Bronchial epithelial cell (primary cell): Measurements from ENCODE around the gene SPATS2L. TPM values are rescaled to one million over a fixed set of nuclear protein-coding genes. Genes with fewer than 3 reads are reported as not detected.
A peak's percentile ranks its signal among the peaks of the same experiment; 100 is the strongest.

Experiments used
- DNase-seq: peaks from one replicate; pipeline ENCODE4 v3.0.0-alpha.2; 2010; ENCODE audit warnings: low read depth
- FAIRE-seq: peaks from 2 replicates; lab custom pipeline; 2011; peaks lifted over from hg19 to GRCh38; lab: Jason Lieb, UNC
- H3K27me3 ChIP-seq: 2 replicates; pipeline ENCODE4 v1.5.1; 2011; ENCODE audit warnings: low read length; ENCODE audit not compliant: control insufficient read depth, insufficient read depth
- H3K36me3 ChIP-seq: 2 replicates; pipeline ENCODE4 v1.5.1; 2011; ENCODE audit warnings: low read length; ENCODE audit not compliant: control insufficient read depth, insufficient read depth
- H3K4me3 ChIP-seq: 2 replicates; pipeline ENCODE4 v1.5.1; 2011; ENCODE audit warnings: mild to moderate bottlenecking, low read depth, low read length, control low read depth
- CTCF ChIP-seq: IDR thresholded peaks from 2 replicates; pipeline ENCODE4 v1.5.1; 2011; ENCODE audit warnings: mild to moderate bottlenecking, moderate library complexity, low read length, control low read depth, inconsistent platforms; ENCODE audit not compliant: insufficient read depth, severe bottlenecking
- total RNA-seq: library from RNA; depleted of rRNA; stranded (reverse); fragments of >200 nt; gene quantifications from 2 replicates; pipeline ENCODE4 v1.2.1, GENCODE V29; 2014

Gene SPATS2L
- total RNA-seq, 1 donor from 2014 or later, result 37.6 TPM

- no peak for FAIRE-seq
- Histone ChIP-seq H3K36me3 (no peaks in the 10 kb centered on the region), H3K27me3 (no peaks in the 10 kb centered on the region), H3K4me3 (no peak overlapping the region)
- TF ChIP-seq CTCF, result no peak
- DNase-seq, result no peak
Measured at GRCh38 chr2:200272320-200272719, 34.2 kb upstream of the SPATS2L start.

DNA sequence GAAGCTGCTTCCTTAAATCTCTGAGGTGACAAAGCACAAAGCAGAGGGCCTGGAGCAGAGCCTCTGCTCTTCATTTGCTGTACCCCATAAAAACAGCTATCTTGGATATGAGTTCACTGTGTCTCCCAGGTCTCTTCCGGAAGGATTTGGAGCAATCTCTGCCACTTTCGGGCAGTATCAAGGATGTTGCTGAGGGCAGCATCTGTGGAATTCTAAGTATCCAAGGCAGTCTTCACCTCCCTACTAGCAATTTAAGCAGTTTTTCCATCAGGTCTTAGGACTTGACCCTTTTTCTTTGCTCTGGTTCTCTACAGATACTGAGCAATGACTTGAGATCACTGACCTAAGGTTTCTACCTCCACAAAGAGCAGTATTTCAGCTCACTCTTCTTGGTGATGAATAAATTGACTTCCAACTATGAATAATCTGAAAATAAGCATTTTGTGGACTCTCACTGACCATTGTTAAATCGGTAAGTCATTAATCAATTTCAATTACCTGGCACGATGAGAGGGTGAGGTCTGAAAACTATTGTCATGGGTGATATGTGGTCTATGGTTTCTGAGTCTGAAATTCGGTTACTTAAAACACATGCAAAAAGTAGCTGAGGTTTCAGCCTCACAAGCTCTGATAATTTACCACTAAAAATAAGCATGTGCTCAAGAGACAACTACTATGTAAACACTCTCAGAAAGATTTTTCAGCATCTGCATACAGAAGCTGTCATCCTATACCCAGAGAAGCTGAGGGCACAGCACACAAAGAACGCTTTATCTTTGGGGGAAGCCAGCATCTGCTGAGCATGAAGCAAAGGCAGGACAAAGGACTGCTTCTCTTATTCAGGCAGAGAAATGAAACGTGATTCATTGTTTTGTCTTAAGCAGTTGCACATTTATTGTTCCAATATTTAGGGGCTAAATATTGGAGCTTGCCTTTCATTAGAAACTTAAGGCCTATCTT lies 32.1 kb upstream of the SPATS2L start:
- no peak for TF ChIP-seq CTCF
- H3K4me3 ChIP-seq, result no peak overlapping the region
- H3K27me3 ChIP-seq, result no peaks in the 10 kb centered on the region
- DNase-seq (no peak), FAIRE-seq (no peak)
- no peaks in the 10 kb centered on the region for H3K36me3 ChIP-seq

DNA sequence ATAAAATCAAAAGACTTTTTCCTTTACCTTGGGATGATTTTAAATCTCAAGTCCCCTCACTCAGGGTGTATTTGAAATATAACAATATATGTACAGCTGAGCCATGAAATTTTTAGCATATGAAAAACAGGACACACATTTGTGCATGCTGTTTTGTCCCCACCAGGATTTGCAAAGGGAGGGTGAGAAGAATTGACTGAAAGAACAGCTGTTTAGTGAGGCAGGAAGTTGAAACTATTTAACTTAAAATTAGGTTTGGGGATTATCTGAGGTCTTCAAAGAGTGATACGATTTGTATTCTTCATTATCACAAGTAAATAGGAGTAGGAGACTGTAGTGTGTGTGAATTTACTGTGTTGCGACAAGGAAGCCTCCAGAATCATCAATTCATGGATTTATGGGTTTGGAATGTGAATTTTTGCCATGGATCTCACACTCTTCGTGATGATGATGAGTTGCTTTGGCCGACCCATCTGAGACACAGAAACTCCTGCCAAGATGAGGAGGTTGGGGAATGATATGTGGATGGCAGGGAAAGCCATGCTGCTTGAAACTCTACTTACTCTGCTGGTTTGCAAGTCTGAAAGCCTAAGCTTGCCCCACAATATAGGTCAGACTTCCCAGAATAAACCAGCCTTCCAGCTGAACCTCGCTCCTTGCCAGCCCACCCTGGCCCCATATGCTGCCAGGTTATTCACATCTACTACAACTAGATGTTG lies 31.0 kb upstream of the SPATS2L start:
- H3K4me3 ChIP-seq, result no peak overlapping the region
- no peak for FAIRE-seq
- H3K27me3 ChIP-seq, result no peaks in the 10 kb centered on the region
- no peaks in the 10 kb centered on the region for H3K36me3 ChIP-seq
- no peak for TF ChIP-seq CTCF
- no peak for DNase-seq

GRCh38 chr2:200276472-200276871 lies 30.0 kb upstream of the SPATS2L start:
- Histone ChIP-seq H3K27me3 (no peaks in the 10 kb centered on the region), H3K36me3 (no peaks in the 10 kb centered on the region), H3K4me3 (no peak overlapping the region)
- no peak for TF ChIP-seq CTCF
- DNase-seq (no peak), FAIRE-seq (no peak)

GRCh38 chr2:200278694-200279316 lies 27.7 kb upstream of the SPATS2L start:
- Histone ChIP-seq H3K4me3 (no peak overlapping the region), H3K27me3 (no peaks in the 10 kb centered on the region), H3K36me3 (no peaks in the 10 kb centered on the region)
- FAIRE-seq (peak; percentile 32), DNase-seq (peak; percentile 95)
- TF ChIP-seq CTCF, result no peak
